Peyer's patch (tissue), 4 donors: Measurements from ENCODE around the gene CERS2. TPM values are rescaled to one million over a fixed set of nuclear protein-coding genes. Genes with fewer than 3 reads are reported as not detected.
"Not testable (repeated sequence)": the region's sequence is repeated elsewhere in the genome, so short reads cannot be mapped to it uniquely, and the experiment has no call there.

Source experiments
- DNase-seq, 3 donors: peaks; one replicate each; pipeline ENCODE4 v3.0.0-alpha.2; 2017 to 2019
- H3K27ac ChIP-seq, 4 donors: fragments of 200-600 bp; sonication (generic); one replicate each; pipeline ENCODE4 v1.5.1; 2016 to 2019
- H3K27me3 ChIP-seq, 2 donors: fragments of 200-600 bp; sonication (generic); one replicate each; pipeline ENCODE4 v1.5.1; 2019
- H3K36me3 ChIP-seq, 3 donors: fragments of 200-600 bp; sonication (generic); one replicate each; pipeline ENCODE4 v1.5.1; 2016 to 2019
- H3K4me1 ChIP-seq, 4 donors: fragments of 200-600 bp; sonication (generic); one replicate each; pipeline ENCODE4 v1.5.1; 2016 to 2019
- H3K4me3 ChIP-seq, 4 donors: fragments of 200-600 bp; sonication (generic); 1 replicate in 3 of 4; 2 replicates in 1 of 4; pipeline ENCODE4 v1.5.1; 2016 to 2019; ENCODE audit warnings: mild to moderate bottlenecking in 1 of 4
- H3K9me3 ChIP-seq, 4 donors: fragments of 200-600 bp; sonication (generic); one replicate each; pipeline ENCODE4 v1.5.1; 2016 to 2019; ENCODE audit warnings: mild to moderate bottlenecking in 1 of 4
- POLR2A ChIP-seq, 2 donors: fragments of 450-650 bp; IDR thresholded peaks; one replicate each; pipeline ENCODE4 v1.5.1; 2017; ENCODE audit warnings: antibody characterized with exemption in 2 of 2, mild to moderate bottlenecking in 2 of 2, moderate library complexity in 2 of 2
- total RNA-seq, 4 donors: library from RNA; depleted of rRNA; stranded (reverse); fragments of >200 nt; gene quantifications; one replicate each; pipeline ENCODE4 v1.1.0, GENCODE V29; 2016
- TF ChIP-seq, protein P1 (sequence below), 6 experiments: fragments of 450-650 bp in 4 of 6; fragments of 200-600 bp in 2 of 6; sonication (generic) in 1 of 6; IDR thresholded peaks; one replicate each; pipeline ENCODE4 v1.5.1; 2017 to 2019; ENCODE audit warnings: antibody characterized with exemption in 6 of 6, mild to moderate bottlenecking in 3 of 6, moderate library complexity in 1 of 6

The CERS2 gene
- total RNA-seq, 4 donors from 2014 or later: 48.7 to 212 (median 156) TPM

- H3K9me3 ChIP-seq: no peaks in the 10 kb centered on the region
- no peak for TF ChIP-seq POLR2A (IDR thresholded peaks at IDR 0.05)
- TF ChIP-seq, protein P1, sequence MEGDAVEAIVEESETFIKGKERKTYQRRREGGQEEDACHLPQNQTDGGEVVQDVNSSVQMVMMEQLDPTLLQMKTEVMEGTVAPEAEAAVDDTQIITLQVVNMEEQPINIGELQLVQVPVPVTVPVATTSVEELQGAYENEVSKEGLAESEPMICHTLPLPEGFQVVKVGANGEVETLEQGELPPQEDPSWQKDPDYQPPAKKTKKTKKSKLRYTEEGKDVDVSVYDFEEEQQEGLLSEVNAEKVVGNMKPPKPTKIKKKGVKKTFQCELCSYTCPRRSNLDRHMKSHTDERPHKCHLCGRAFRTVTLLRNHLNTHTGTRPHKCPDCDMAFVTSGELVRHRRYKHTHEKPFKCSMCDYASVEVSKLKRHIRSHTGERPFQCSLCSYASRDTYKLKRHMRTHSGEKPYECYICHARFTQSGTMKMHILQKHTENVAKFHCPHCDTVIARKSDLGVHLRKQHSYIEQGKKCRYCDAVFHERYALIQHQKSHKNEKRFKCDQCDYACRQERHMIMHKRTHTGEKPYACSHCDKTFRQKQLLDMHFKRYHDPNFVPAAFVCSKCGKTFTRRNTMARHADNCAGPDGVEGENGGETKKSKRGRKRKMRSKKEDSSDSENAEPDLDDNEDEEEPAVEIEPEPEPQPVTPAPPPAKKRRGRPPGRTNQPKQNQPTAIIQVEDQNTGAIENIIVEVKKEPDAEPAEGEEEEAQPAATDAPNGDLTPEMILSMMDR (IDR thresholded peaks at IDR 0.05): no peak
- H3K4me3 ChIP-seq: no peak overlapping the region
- no peaks in the 10 kb centered on the region for H3K27me3 ChIP-seq
- no peaks in the 10 kb centered on the region for H3K4me1 ChIP-seq
- H3K36me3 ChIP-seq: peaks cover 0 to 81% (median 0%) of the 10 kb centered on the region in 3 donors
- no peak overlapping the region for H3K27ac ChIP-seq
- DNase-seq: peak in 1 of 3 donors; percentile 24
Observed at GRCh38 chr1:150957666-150958065, 17.0 kb downstream of the CERS2 start.

- no peaks in the 10 kb centered on the region for H3K9me3 ChIP-seq
- H3K4me1 ChIP-seq: no peaks in the 10 kb centered on the region
- no peak overlapping the region for H3K27ac ChIP-seq
- peaks cover 0 to 85% (median 0%) of the 10 kb centered on the region in 3 donors for H3K36me3 ChIP-seq
- no peak overlapping the region for H3K4me3 ChIP-seq
- peak in 1 of 3 donors; percentile 15 for DNase-seq
- TF ChIP-seq, protein P1 (IDR thresholded peaks at IDR 0.05): no peak
- TF ChIP-seq POLR2A (IDR thresholded peaks at IDR 0.05): no peak
- H3K27me3 ChIP-seq: no peaks in the 10 kb centered on the region
Observed at GRCh38 chr1:150955280-150955679, 19.4 kb downstream of the CERS2 start.

GRCh38 chr1:150954708-150955107, 19.9 kb downstream of the CERS2 start:
- H3K4me3 ChIP-seq: no peak overlapping the region
- no peak for TF ChIP-seq POLR2A (IDR thresholded peaks at IDR 0.05)
- TF ChIP-seq, protein P1 (IDR thresholded peaks at IDR 0.05): no peak
- peaks cover 0 to 85% (median 0%) of the 10 kb centered on the region in 3 donors for H3K36me3 ChIP-seq
- H3K27me3 ChIP-seq: no peaks in the 10 kb centered on the region
- no peak overlapping the region for H3K27ac ChIP-seq
- no peaks in the 10 kb centered on the region for H3K9me3 ChIP-seq
- no peak for DNase-seq
- H3K4me1 ChIP-seq: no peaks in the 10 kb centered on the region

- Histone ChIP-seq H3K27me3 (no peaks in the 10 kb centered on the region), H3K4me3 (no peak overlapping the region), H3K4me1 (no peaks in the 10 kb centered on the region), H3K36me3 (peaks cover 0 to 100% (median 3%) of the 10 kb centered on the region in 3 donors), H3K9me3 (no peaks in the 10 kb centered on the region), H3K27ac (no peak overlapping the region)
- TF ChIP-seq, protein P1 (IDR thresholded peaks at IDR 0.05): no peak
- TF ChIP-seq POLR2A (IDR thresholded peaks at IDR 0.05): no peak
- peak in 1 of 3 donors; percentile 28 for DNase-seq
Observed at GRCh38 chr1:150944856-150945255, 29.8 kb downstream of the CERS2 start.

DNA sequence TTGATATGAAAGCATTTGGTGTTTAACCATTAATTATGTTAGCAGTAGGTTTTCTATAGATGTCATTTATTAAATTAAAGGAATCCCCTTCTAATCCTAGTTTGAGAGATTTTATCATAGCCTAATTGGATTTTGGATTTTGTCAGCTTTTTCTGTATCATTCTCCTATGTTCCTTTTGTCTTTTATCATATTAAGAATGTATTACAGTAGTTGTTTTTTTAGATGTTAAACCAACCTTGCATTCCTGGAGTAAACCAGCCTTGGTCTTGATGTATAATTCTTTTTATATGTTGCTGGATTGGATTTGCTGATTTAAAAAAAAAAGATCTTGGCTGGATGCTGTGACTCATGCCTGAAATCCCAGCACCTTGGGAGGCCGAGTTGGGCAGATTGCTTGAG, 42.9 kb downstream of the CERS2 start:
- Histone ChIP-seq H3K27me3 (no peaks in the 10 kb centered on the region), H3K4me3 (no peak overlapping the region), H3K27ac (no peak overlapping the region), H3K36me3 (peaks cover 0 to 81% (median 0%) of the 10 kb centered on the region in 3 donors), H3K4me1 (peaks cover 0 to 10% (median 2%) of the 10 kb centered on the region in 4 donors), H3K9me3 (peaks cover 0 to 5% (median 0%) of the 10 kb centered on the region in 4 donors)
- no peak for TF ChIP-seq POLR2A (IDR thresholded peaks at IDR 0.05)
- TF ChIP-seq, protein P1 (IDR thresholded peaks at IDR 0.05): no peak
- no peak for DNase-seq

DNA sequence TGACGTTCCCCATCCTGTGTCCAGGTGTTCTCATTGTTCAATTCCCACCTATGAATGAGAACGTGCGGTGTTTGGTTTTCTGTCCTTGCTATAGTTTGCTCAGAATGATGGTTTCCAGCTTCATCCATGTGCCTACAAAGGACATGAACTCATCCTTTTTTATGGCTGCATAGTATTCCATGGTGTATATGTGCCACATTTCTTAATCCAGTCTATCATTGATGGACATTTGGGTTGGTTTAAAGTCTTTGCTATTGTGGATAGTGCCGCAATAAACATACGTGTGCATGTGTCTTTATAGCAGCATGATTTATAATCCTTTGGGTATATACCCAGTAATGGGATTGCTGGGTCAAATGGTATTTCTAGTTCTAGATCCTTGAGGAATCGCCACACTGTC, 45.9 kb downstream of the CERS2 start:
- not testable (repeated sequence) for DNase-seq

More for the DNA sequence above, 45.9 kb downstream of the CERS2 start:
- not testable (repeated sequence) for H3K9me3 ChIP-seq, H3K27ac ChIP-seq, H3K4me3 ChIP-seq, H3K27me3 ChIP-seq
- Histone ChIP-seq H3K36me3 (peaks cover 0 to 57% (median 0%) of the 10 kb centered on the region in 3 donors), H3K4me1 (peaks cover 0 to 11% (median 2%) of the 10 kb centered on the region in 4 donors)
